ENCODE measurements around the gene CDAN1.
"Not testable (repeated sequence)": the region's sequence is repeated elsewhere in the genome, so short reads cannot be mapped to it uniquely, and the experiment has no call there.

The CDAN1 gene

DNA sequence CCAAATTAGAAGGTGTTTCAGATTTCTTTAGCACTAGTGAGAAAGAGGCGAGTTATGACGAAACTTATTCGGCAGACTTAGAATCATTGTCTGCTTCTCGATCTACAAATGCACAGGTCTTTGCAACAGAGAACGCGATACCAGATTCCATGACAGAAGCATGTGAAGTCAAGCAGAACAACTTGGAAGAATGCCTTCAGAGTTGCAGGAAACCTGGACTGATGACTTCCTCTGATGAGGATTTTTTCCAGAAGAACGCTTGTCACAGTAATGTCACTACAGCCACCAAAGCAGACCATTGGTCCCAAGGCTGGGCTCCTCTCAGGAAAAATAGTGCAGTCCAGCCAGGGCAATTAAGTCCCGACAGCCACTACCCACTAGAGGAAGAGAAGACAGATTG, 50.6 kb downstream of the CDAN1 start:
- Histone ChIP-seq H3K36me3 (ENCODE audit: low read depth) (peaks cover 5% of the 10 kb centered on the region; the same call in 1 of the 2 replicates), H3K27me3 (ENCODE audit: insufficient read depth, poor library complexity, severe bottlenecking) (no peaks in the 10 kb centered on the region), H3K9me3 (ENCODE audit: severe bottlenecking) (no peaks in the 10 kb centered on the region), H3K4me1 (ENCODE audit: insufficient read depth, poor library complexity, severe bottlenecking) (peaks cover 4% of the 10 kb centered on the region), H3K4me3 (ENCODE audit: severe bottlenecking) (no peak overlapping the region), H3K27ac (ENCODE audit: poor library complexity, severe bottlenecking) (no peak overlapping the region)
- DNase-seq (ENCODE audit: low spot score), result no peak
- no peak for TF ChIP-seq CTCF (IDR thresholded peaks at IDR 0.05; ENCODE audit: poor library complexity, severe bottlenecking)
- ATAC-seq (ENCODE audit: low read depth), result no peak

DNA sequence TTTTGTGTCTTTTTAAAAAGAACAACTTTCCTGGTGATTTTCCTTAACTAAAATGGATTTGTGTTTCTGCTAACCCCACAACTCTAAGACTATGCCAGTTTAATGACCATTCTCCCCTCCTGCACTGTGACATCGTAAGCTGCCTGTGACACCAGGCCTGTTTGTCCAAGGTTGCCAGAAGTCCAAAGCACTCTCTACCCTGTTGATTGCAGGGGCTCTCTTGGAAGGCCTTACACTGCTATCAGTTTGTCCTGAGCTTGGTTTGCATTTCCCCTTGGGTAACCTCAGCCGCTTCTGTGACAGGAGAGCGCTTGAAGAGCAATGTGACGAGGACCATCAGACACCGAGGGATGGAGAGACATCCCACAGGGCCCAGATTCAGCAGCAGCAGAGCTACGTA, 55.8 kb downstream of the CDAN1 start:
- Histone ChIP-seq H3K9me3 (ENCODE audit: severe bottlenecking) (no peaks in the 10 kb centered on the region), H3K4me3 (ENCODE audit: severe bottlenecking) (no peak overlapping the region), H3K27ac (ENCODE audit: poor library complexity, severe bottlenecking) (peak overlapping the region; percentile 60), H3K4me1 (ENCODE audit: insufficient read depth, poor library complexity, severe bottlenecking) (peaks cover 19% of the 10 kb centered on the region), H3K27me3 (ENCODE audit: insufficient read depth, poor library complexity, severe bottlenecking) (no peaks in the 10 kb centered on the region), H3K36me3 (ENCODE audit: low read depth) (peaks cover 5% of the 10 kb centered on the region; the same call in 1 of the 2 replicates)
- no peak for TF ChIP-seq CTCF (IDR thresholded peaks at IDR 0.05; ENCODE audit: poor library complexity, severe bottlenecking)
- no peak for DNase-seq (ENCODE audit: low spot score)
- ATAC-seq (ENCODE audit: low read depth), result no peak

- peaks cover 11% of the 10 kb centered on the region; the same call in 1 of the 2 replicates for H3K36me3 ChIP-seq (ENCODE audit: low read depth)
- peaks cover 19% of the 10 kb centered on the region for H3K4me1 ChIP-seq (ENCODE audit: insufficient read depth, poor library complexity, severe bottlenecking)
- H3K9me3 ChIP-seq (ENCODE audit: severe bottlenecking); H3K4me3 ChIP-seq (ENCODE audit: severe bottlenecking); DNase-seq (ENCODE audit: low spot score); H3K27me3 ChIP-seq (ENCODE audit: insufficient read depth, poor library complexity, severe bottlenecking): not testable (repeated sequence)
- peak; percentile 72 for ATAC-seq (ENCODE audit: low read depth)
- H3K27ac ChIP-seq (ENCODE audit: poor library complexity, severe bottlenecking), result peak overlapping the region; percentile 60
Observed at GRCh38 chr15:42680142-42680482, 56.8 kb downstream of the CDAN1 start.

- Histone ChIP-seq H3K4me3 (ENCODE audit: severe bottlenecking) (no peak overlapping the region), H3K36me3 (ENCODE audit: low read depth) (peaks cover 15% of the 10 kb centered on the region; the same call in 1 of the 2 replicates), H3K27me3 (ENCODE audit: insufficient read depth, poor library complexity, severe bottlenecking) (no peaks in the 10 kb centered on the region), H3K9me3 (ENCODE audit: severe bottlenecking) (no peaks in the 10 kb centered on the region), H3K4me1 (ENCODE audit: insufficient read depth, poor library complexity, severe bottlenecking) (peaks cover 19% of the 10 kb centered on the region), H3K27ac (ENCODE audit: poor library complexity, severe bottlenecking) (peak overlapping the region; percentile 60)
- no peak for TF ChIP-seq CTCF (IDR thresholded peaks at IDR 0.05; ENCODE audit: poor library complexity, severe bottlenecking)
- ATAC-seq (ENCODE audit: low read depth) (peak; percentile 88), DNase-seq (ENCODE audit: low spot score) (no peak)
Observed at GRCh38 chr15:42679285-42680141, 57.4 kb downstream of the CDAN1 start.

DNA sequence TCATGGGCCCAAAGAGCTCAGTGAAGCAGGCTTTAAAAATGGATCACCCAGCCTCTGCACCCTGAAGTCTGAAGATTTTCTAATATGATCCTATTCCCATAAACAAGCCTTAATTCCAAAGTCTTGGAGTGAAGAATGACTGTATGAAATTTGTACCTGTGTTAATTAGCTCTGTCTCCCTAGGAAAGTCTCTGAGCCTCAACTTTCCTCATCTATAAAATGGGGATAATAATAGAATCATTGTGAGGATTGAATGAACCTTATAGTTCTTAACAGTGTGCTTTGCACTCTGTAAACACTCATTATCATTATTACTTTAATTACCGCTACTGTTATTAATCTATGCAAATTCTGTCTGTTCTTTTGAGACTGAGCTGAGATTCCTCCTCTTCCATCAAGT, 61.9 kb downstream of the CDAN1 start:
- H3K36me3 ChIP-seq (ENCODE audit: low read depth), result 0 out of 2 replicates have a peak, but pooled peaks cover 9% of the 10 kb centered on the region
- no peak overlapping the region for H3K27ac ChIP-seq (ENCODE audit: poor library complexity, severe bottlenecking)
- H3K4me3 ChIP-seq (ENCODE audit: severe bottlenecking), result no peak overlapping the region
- H3K27me3 ChIP-seq (ENCODE audit: insufficient read depth, poor library complexity, severe bottlenecking), result no peaks in the 10 kb centered on the region
- no peak for ATAC-seq (ENCODE audit: low read depth)
- H3K9me3 ChIP-seq (ENCODE audit: severe bottlenecking), result no peaks in the 10 kb centered on the region
- H3K4me1 ChIP-seq (ENCODE audit: insufficient read depth, poor library complexity, severe bottlenecking), result peaks cover 21% of the 10 kb centered on the region
- no peak for DNase-seq (ENCODE audit: low spot score)
- no peak for TF ChIP-seq CTCF (IDR thresholded peaks at IDR 0.05; ENCODE audit: poor library complexity, severe bottlenecking)

Data from RWPE2 (cell line).